ENCODE data around the gene NACA2.
"Not testable (repeated sequence)": the region's sequence is repeated elsewhere in the genome, so short reads cannot be mapped to it uniquely, and the experiment has no call there.

Gene NACA2

GRCh38 chr17:61598014-61598413 is 7.0 kb upstream of the NACA2 start:
- DNase-seq = no peak

- DNase-seq = no peak
Measured at GRCh38 chr17:61597607-61598006, 6.6 kb upstream of the NACA2 start.

- DNase-seq = no peak
Measured at GRCh38 chr17:61595418-61596186, 4.6 kb upstream of the NACA2 start.

- no peak for DNase-seq
Measured at GRCh38 chr17:61594294-61594825, 3.3 kb upstream of the NACA2 start.

- no peak for DNase-seq
Measured at GRCh38 chr17:61593426-61593825, 2.4 kb upstream of the NACA2 start.

- DNase-seq = no peak
Measured at GRCh38 chr17:61591930-61592329, 911 bp upstream of the NACA2 start.

- no peak for DNase-seq
Measured at GRCh38 chr17:61589990-61590389, 1.0 kb downstream of the NACA2 start.

- no peak for DNase-seq
Measured at GRCh38 chr17:61587807-61588660, 3.0 kb downstream of the NACA2 start.

GRCh38 chr17:61587242-61587641 is 3.8 kb downstream of the NACA2 start:
- DNase-seq = no peak

GRCh38 chr17:61586622-61587021 is 4.4 kb downstream of the NACA2 start:
- not testable (repeated sequence) for DNase-seq

- no peak for DNase-seq
Measured at GRCh38 chr17:61586031-61586566, 4.9 kb downstream of the NACA2 start.

- DNase-seq = no peak
Measured at GRCh38 chr17:61584866-61585265, 6.2 kb downstream of the NACA2 start.

GRCh38 chr17:61584266-61584665 is 6.8 kb downstream of the NACA2 start:
- DNase-seq = no peak

GRCh38 chr17:61583660-61584264 is 7.3 kb downstream of the NACA2 start:
- DNase-seq = no peak

- DNase-seq = no peak
Measured at GRCh38 chr17:61583242-61583641, 7.8 kb downstream of the NACA2 start.

- no peak for DNase-seq
Measured at GRCh38 chr17:61582593-61582992, 8.4 kb downstream of the NACA2 start.

GRCh38 chr17:61581611-61582349 is 9.2 kb downstream of the NACA2 start:
- no peak for DNase-seq

GRCh38 chr17:61580502-61580901 is 10.5 kb downstream of the NACA2 start:
- no peak for DNase-seq

GRCh38 chr17:61579961-61580360 is 11.1 kb downstream of the NACA2 start:
- DNase-seq = no peak

- no peak for DNase-seq
Measured at GRCh38 chr17:61579347-61579746, 11.7 kb downstream of the NACA2 start.

- DNase-seq = no peak
Measured at GRCh38 chr17:61578645-61579044, 12.4 kb downstream of the NACA2 start.

- no peak for DNase-seq
Measured at GRCh38 chr17:61575983-61576382, 15.0 kb downstream of the NACA2 start.
